Right lobe of liver (tissue), 6 donors: ENCODE results near the gene CRIM1. TPM values are rescaled to one million over a fixed set of nuclear protein-coding genes. Genes with fewer than 3 reads are reported as not detected.

Source experiments
- ATAC-seq, 4 donors: fragments of 200-7000 bp; cut with Tn5 transposase; one replicate each; pipeline ENCODE4 v1.9.1; 2020; ENCODE audit warnings: mild to moderate bottlenecking in 4 of 4, moderate library complexity in 4 of 4
- DNase-seq, 3 donors: peaks; one replicate each; pipeline ENCODE4 v3.0.0-alpha.2; 2020
- H3K27ac ChIP-seq, 3 donors: fragments of 200-600 bp; one replicate each; pipeline ENCODE4 v1.8.0; 2022
- H3K27me3 ChIP-seq, 2 donors: fragments of 200-600 bp; one replicate each; pipeline ENCODE4 v1.8.0; 2022
- H3K36me3 ChIP-seq, 4 donors: fragments of 200-600 bp; sonication (generic) in 1 of 4; one replicate each; pipeline versions ENCODE4 v1.5.1 to v1.8.0; 2017 to 2022; ENCODE audit warnings: control low read depth in 1 of 4
- H3K4me1 ChIP-seq, 4 donors: fragments of 200-600 bp; sonication (generic) in 1 of 4; one replicate each; pipeline versions ENCODE4 v1.5.1 to v1.8.0; 2017 to 2022; ENCODE audit warnings: control low read depth in 1 of 4
- H3K4me3 ChIP-seq, 3 donors: fragments of 200-600 bp; one replicate each; pipeline ENCODE4 v1.8.0; 2022
- H3K9me3 ChIP-seq, 4 donors: fragments of 200-600 bp; sonication (generic) in 1 of 4; one replicate each; pipeline versions ENCODE4 v1.5.1 to v1.8.0; 2017 to 2022; ENCODE audit warnings: control low read depth in 1 of 4
- CTCF ChIP-seq, 4 donors: fragments of 200-600 bp in 3 of 4; fragments of 450-650 bp in 1 of 4; IDR thresholded peaks; one replicate each; pipeline versions ENCODE4 v1.5.1 to v1.8.0; 2016 to 2022; ENCODE audit warnings: antibody characterized with exemption in 4 of 4, mild to moderate bottlenecking in 2 of 4
- POLR2A ChIP-seq: fragments of 450-650 bp; IDR thresholded peaks from one replicate; pipeline ENCODE4 v1.6.1; 2017; ENCODE audit warnings: antibody characterized with exemption, mild to moderate bottlenecking
- WGBS: methylation state at CpG from one replicate; pipeline ENCODE4 v1.1.6; 2018; ENCODE audit warnings: low coverage, low lambda C conversion rate; ENCODE audit not compliant: insufficient coverage; ENCODE audit errors: missing lambda C conversion rate; 5-methylcytosine and 5-hydroxymethylcytosine counted together
- intact Hi-C, 2 donors: fragments of 100-400 bp; cut with DNase I; formaldehyde crosslinking; loops; one replicate each; pipeline versions ENCODE4 v1.11.2 to v1.14.1; 2022
- total RNA-seq, 6 experiments: library from RNA; depleted of rRNA in 2 of 6; stranded (reverse); fragments of >200 nt in 2 of 6; fragmentation: NEBNext Ultra II Directional in 3 of 6; extraction: Animal tissue kit (Norgen Biotek cat#: 25700) in 3 of 6; gene quantifications; one replicate each; pipeline versions ENCODE4 v1.1.0 to v1.2.4, GENCODE V29; 2016 to 2023
- donor health status: DM: no; HTN: yes; CAD: no.
- donor health status: DM: no; HTN: no; CAD: no.
- donor health status: DM: no; HTN: no; CAD: no.
- donor health status: DM: no; HTN: yes; CAD: no.
- donor health status: DM: no; HTN: yes; CAD: no.

Gene CRIM1
- total RNA-seq, 6 experiments from 2014 or later = 4.2 to 30.5 (median 16.7) TPM

GRCh38 chr2:36478332-36478738 is 122.8 kb downstream of the CRIM1 start:
- DNase-seq = no peak
- Histone ChIP-seq H3K4me1 (no peaks in the 10 kb centered on the region), H3K4me3 (no peak overlapping the region), H3K9me3 (peaks cover 0 to 6% (median 0%) of the 10 kb centered on the region in 4 donors), H3K36me3 (no peaks in the 10 kb centered on the region), H3K27me3 (no peaks in the 10 kb centered on the region), H3K27ac (peak overlapping the region in 1 of 3 donors; percentile 14)
- TF ChIP-seq CTCF (IDR thresholded peaks at IDR 0.05) (no peak), POLR2A (no peak)
- ATAC-seq = peak; percentile 42 to 76 (median 68)
- WGBS = 44% methylated on average over 4 of the region's 4 CpGs
- intact Hi-C loops = no loop called here

- Histone ChIP-seq H3K4me3 (no peak overlapping the region), H3K27me3 (no peaks in the 10 kb centered on the region), H3K9me3 (peaks cover 0 to 6% (median 0%) of the 10 kb centered on the region in 4 donors), H3K36me3 (no peaks in the 10 kb centered on the region), H3K4me1 (no peaks in the 10 kb centered on the region), H3K27ac (peak overlapping the region in 1 of 3 donors; percentile 14)
- no peak for ATAC-seq
- DNase-seq = no peak
- no peak for TF ChIP-seq POLR2A
- no peak for TF ChIP-seq CTCF (IDR thresholded peaks at IDR 0.05)
- WGBS = 57% methylated on average over 2 of the region's 4 CpGs
- intact Hi-C loops = no loop called here
Measured at GRCh38 chr2:36478999-36479398, 123.4 kb downstream of the CRIM1 start.

- Histone ChIP-seq H3K27ac (no peak overlapping the region), H3K9me3 (peaks cover 0 to 6% (median 0%) of the 10 kb centered on the region in 4 donors), H3K4me1 (no peaks in the 10 kb centered on the region), H3K36me3 (no peaks in the 10 kb centered on the region), H3K27me3 (no peaks in the 10 kb centered on the region), H3K4me3 (no peak overlapping the region)
- DNase-seq (no peak), ATAC-seq (no peak)
- TF ChIP-seq CTCF (IDR thresholded peaks at IDR 0.05) (no peak), POLR2A (no peak)
- intact Hi-C loops = no loop called here
- 86% methylated on average over 7 of the region's 16 CpGs for WGBS
Measured at GRCh38 chr2:36479406-36479805, 123.8 kb downstream of the CRIM1 start.

DNA sequence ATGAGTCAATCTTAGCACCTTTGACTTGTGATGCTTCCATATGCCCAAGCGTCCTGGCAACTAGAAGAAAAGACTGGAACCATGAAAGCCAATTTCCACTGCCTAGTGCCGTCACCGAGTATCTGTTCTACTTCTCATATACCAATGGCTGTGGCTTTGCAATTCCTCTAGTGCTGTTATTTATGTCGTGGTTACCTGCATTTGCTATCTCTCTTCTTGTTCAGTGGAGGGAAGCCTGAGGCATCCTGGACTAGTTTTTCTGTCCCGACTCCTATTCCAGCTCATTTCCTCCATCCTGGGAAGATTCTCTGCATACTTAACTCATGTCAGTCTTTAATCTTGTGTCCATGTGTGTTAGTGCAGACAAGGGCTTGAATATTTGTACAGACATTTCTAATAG is 124.5 kb downstream of the CRIM1 start:
- H3K9me3 ChIP-seq = peaks cover 0 to 4% (median 0%) of the 10 kb centered on the region in 4 donors
- H3K27ac ChIP-seq = no peak overlapping the region
- H3K36me3 ChIP-seq = no peaks in the 10 kb centered on the region
- DNase-seq = no peak
- no peak overlapping the region for H3K4me3 ChIP-seq
- no peak for ATAC-seq
- no peaks in the 10 kb centered on the region for H3K27me3 ChIP-seq
- WGBS = 70% methylated on average over 5 of the region's 5 CpGs
- intact Hi-C loops = no loop called here
- H3K4me1 ChIP-seq = no peaks in the 10 kb centered on the region
- TF ChIP-seq POLR2A (no peak), CTCF (IDR thresholded peaks at IDR 0.05) (no peak)

DNA sequence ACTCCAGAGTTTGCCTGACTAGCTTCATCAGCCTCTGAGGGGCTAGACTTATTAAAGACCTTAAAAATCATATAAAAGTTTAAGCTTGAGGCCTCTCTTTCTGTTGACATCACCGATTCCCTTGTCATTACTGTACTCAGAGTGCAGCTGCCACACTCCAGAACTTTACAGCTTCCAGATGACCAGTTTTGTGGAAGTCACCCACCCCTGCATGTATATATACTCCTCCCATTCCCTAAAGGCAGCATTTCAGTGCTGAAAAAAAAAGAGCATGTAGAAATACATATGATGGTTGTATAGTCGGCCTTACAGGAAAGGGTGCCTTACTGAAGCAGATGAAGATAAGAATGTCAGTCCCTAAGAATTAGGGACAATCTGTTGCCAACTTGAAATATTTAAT is 125.1 kb downstream of the CRIM1 start:
- intact Hi-C loops = no loop called here
- DNase-seq = no peak
- no peak overlapping the region for H3K4me3 ChIP-seq
- no peaks in the 10 kb centered on the region for H3K27me3 ChIP-seq
- no peaks in the 10 kb centered on the region for H3K36me3 ChIP-seq
- H3K27ac ChIP-seq = no peak overlapping the region
- no peaks in the 10 kb centered on the region for H3K9me3 ChIP-seq
- TF ChIP-seq CTCF (IDR thresholded peaks at IDR 0.05) (no peak), POLR2A (no peak)
- no peaks in the 10 kb centered on the region for H3K4me1 ChIP-seq
- ATAC-seq = no peak
- 76% methylated on average over 2 of the region's 2 CpGs for WGBS
